Fibroblast of lung (primary cell): Measurements from ENCODE around the gene UMPS.

Experiments
- EZH2 ChIP-seq: IDR thresholded peaks from 2 replicates; pipeline ENCODE4 v1.5.1; 2012; ENCODE audit warnings: low read length, control low read depth, mild to moderate bottlenecking; ENCODE audit errors: missing control alignments
- TF ChIP-seq, protein P1 (sequence below), 2 donors: IDR thresholded peaks in 1 of 2; conservative IDR thresholded peaks in 1 of 2; 1 replicate in 1 of 2; 2 replicates in 1 of 2; pipeline ENCODE4 v1.5.1; 2011 to 2012; ENCODE audit warnings: low read length in 2 of 2, control low read depth in 1 of 2, inconsistent platforms in 1 of 2, low read depth in 1 of 2, mild to moderate bottlenecking in 1 of 2

DNA sequence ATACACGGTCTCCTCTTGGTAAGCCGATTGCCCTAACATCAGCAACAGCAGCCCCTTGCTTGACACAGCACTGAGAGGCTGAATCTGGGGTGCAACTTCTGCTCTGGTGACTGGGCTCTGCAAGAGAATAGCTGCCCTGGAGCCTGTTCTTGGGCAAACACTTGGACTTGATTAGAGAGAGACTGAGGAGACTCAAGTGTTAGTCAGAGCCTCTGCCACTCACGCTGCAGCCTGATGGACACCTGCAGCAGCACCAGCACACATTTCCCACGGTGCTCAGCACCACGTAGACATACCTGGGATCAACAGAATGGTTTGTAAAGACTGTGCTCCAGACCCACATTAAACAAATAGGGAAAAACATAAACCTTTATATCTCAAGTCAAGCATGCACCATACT is 35.8 kb upstream of the UMPS start:
- TF ChIP-seq, protein P1, sequence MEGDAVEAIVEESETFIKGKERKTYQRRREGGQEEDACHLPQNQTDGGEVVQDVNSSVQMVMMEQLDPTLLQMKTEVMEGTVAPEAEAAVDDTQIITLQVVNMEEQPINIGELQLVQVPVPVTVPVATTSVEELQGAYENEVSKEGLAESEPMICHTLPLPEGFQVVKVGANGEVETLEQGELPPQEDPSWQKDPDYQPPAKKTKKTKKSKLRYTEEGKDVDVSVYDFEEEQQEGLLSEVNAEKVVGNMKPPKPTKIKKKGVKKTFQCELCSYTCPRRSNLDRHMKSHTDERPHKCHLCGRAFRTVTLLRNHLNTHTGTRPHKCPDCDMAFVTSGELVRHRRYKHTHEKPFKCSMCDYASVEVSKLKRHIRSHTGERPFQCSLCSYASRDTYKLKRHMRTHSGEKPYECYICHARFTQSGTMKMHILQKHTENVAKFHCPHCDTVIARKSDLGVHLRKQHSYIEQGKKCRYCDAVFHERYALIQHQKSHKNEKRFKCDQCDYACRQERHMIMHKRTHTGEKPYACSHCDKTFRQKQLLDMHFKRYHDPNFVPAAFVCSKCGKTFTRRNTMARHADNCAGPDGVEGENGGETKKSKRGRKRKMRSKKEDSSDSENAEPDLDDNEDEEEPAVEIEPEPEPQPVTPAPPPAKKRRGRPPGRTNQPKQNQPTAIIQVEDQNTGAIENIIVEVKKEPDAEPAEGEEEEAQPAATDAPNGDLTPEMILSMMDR (conservative IDR thresholded peaks at IDR 0.05 in 1 of 2, IDR thresholded peaks at IDR 0.05 in 1 of 2; ENCODE audit: low read depth in 1 of 2, low read length in 2 of 2), result no peak
- TF ChIP-seq EZH2, result no peak
